ENCODE data around the gene FIS1.
"Not testable (repeated sequence)": the region's sequence is repeated elsewhere in the genome, so short reads cannot be mapped to it uniquely, and the experiment has no call there.

The FIS1 gene

GRCh38 chr7:101232141-101232850 lies 12.6 kb downstream of the FIS1 start:
- no peak for DNase-seq

- DNase-seq, result no peak
Measured at GRCh38 chr7:101231644-101232043, 13.2 kb downstream of the FIS1 start.

GRCh38 chr7:101226721-101227120 lies 18.2 kb downstream of the FIS1 start:
- DNase-seq, result no peak

GRCh38 chr7:101225650-101226049 lies 19.2 kb downstream of the FIS1 start:
- no peak for DNase-seq

GRCh38 chr7:101223528-101223927 lies 21.4 kb downstream of the FIS1 start:
- no peak for DNase-seq

GRCh38 chr7:101222275-101222830 lies 22.5 kb downstream of the FIS1 start:
- no peak for DNase-seq

- DNase-seq, result no peak
Measured at GRCh38 chr7:101220295-101220694, 24.6 kb downstream of the FIS1 start.

GRCh38 chr7:101218236-101219125 lies 26.4 kb downstream of the FIS1 start:
- no peak for DNase-seq

GRCh38 chr7:101217388-101218235 lies 27.3 kb downstream of the FIS1 start, which contains the start of the genes PLOD3 and ZNHIT1:
PLOD3 (minus strand) TSS chr7:101217581; CDS start chr7:101217274, 307 bp downstream.
ZNHIT1 (plus strand) TSS chr7:101218165; CDS start chr7:101218196, 31 bp downstream.
- DNase-seq, result peak; percentile 93 to 97

GRCh38 chr7:101216860-101217387 lies 28.0 kb downstream of the FIS1 start:
- DNase-seq, result no peak

- no peak for DNase-seq
Measured at GRCh38 chr7:101216001-101216859, 28.7 kb downstream of the FIS1 start.

GRCh38 chr7:101212014-101212413 lies 32.9 kb downstream of the FIS1 start:
- DNase-seq, result no peak

GRCh38 chr7:101211501-101211900 lies 33.4 kb downstream of the FIS1 start:
- DNase-seq, result no peak

- no peak for DNase-seq
Measured at GRCh38 chr7:101210143-101210542, 34.7 kb downstream of the FIS1 start.

- DNase-seq, result no peak
Measured at GRCh38 chr7:101208794-101209193, 36.1 kb downstream of the FIS1 start.

- no peak for DNase-seq
Measured at GRCh38 chr7:101207459-101207858, 37.4 kb downstream of the FIS1 start.

GRCh38 chr7:101206665-101207042 lies 38.2 kb downstream of the FIS1 start:
- no peak for DNase-seq

GRCh38 chr7:101205901-101206664 lies 38.8 kb downstream of the FIS1 start:
- DNase-seq, result no peak

- not testable (repeated sequence) for DNase-seq
Measured at GRCh38 chr7:101203740-101204738, 40.8 kb downstream of the FIS1 start.
